ENCODE data around the gene STMN3.
"Not testable (repeated sequence)": the region's sequence is repeated elsewhere in the genome, so short reads cannot be mapped to it uniquely, and the experiment has no call there.

The STMN3 gene

DNA sequence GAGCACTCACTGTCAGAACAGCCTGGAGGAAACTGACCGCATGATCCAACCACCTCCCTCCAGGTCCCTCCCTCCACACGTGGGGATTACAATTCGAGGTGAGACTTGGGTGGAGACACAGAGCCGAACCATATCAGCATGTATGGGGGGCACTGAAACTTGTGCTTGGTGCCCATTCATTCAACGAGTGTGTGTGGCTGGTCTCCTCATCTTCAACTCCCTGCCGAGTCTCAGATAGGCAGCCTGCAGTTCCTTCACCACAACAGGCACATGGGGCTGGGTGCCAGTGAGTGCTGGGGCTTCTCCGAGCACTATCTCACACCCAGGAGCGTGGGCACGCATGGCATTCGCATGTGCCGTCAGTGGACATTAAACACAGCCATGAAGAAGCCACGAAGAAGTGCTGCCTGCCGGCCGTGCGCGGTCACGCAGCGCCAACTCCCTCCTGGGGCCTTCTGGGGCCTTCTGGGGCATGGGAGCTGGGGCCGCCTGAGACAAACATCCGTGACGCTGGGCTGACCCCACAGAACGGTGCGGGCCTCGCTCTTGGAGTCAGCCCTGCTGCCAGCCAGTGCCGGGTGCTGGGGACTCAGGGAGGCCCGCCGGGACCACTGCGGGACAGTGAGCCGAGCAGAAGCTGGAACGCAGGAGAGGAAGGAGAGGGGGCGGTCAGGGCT lies 4.2 kb upstream of the STMN3 start:
- DNase-seq, result no peak

DNA sequence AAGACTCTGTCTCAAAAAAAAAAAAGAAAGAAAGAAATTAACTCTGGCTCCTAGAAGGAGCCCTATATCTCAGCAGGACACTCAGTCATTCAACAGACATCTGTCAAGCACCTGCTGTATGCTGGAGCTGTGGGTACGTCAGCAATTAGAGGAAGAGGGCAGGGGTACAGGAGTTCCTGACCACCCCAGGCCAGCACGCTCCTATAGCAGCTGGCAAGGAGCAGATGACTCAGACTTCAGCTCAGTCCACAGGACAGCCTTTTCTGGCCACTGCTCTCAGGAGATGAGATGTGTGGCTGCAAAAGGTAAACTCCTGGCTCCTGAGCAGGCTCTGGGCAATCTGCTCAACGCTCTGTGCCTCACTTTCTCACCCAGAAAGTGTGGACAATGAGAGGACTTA lies 3.2 kb upstream of the STMN3 start:
- DNase-seq, result no peak

DNA sequence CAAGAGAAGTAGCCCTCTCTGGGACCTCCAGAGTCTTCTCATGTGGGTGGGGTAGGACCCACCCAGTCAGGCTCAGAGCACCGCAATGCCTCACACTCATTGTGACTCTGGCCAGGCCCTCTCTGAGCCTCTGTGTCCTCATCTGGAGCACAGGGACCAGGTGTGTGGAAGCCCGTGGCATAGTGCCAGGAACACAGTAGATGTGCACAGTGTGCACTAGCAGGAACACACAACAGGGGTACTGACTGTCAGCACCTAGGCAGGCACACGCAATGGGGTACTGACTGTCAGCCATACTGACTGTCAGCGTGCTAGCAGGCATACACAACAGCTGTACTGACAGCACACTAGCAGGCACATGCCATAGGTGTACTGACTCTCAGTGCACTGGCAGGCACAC lies 2.0 kb upstream of the STMN3 start:
- no peak for DNase-seq

DNA sequence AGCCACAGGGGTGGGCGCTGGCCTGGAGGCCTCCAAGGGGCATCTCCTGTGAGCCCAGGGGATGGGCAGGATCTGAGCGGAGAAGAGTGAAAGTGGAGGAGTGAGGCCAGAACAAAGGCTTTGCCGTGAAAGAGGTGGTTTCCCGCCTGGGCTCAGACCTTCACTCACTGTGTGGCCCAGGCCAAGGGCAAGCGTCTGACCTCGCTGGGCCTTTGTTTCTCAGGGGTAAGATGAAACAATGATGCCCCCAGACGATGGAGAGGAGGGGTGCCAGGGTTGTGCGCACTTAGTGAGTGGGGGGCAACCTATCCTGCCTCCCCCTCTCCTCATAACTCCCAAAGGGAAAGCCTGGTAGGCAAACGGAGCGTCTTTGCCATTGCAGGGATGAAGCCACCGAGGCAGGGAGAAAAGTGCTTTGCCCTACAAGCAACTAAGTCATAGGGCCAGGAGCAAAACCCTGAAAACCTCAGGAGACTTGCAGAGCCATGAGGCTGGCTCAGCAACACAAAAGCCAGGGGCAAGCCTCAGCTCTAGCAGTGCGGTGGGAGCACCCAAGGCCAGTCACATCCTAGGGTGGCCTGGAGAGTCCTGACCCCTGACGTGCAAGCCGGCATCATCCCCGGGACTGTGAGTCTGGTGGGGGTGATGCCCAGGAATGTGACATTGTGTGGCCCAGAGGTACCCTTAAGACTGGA lies 897 bp upstream of the STMN3 start:
- DNase-seq, result no peak

DNA sequence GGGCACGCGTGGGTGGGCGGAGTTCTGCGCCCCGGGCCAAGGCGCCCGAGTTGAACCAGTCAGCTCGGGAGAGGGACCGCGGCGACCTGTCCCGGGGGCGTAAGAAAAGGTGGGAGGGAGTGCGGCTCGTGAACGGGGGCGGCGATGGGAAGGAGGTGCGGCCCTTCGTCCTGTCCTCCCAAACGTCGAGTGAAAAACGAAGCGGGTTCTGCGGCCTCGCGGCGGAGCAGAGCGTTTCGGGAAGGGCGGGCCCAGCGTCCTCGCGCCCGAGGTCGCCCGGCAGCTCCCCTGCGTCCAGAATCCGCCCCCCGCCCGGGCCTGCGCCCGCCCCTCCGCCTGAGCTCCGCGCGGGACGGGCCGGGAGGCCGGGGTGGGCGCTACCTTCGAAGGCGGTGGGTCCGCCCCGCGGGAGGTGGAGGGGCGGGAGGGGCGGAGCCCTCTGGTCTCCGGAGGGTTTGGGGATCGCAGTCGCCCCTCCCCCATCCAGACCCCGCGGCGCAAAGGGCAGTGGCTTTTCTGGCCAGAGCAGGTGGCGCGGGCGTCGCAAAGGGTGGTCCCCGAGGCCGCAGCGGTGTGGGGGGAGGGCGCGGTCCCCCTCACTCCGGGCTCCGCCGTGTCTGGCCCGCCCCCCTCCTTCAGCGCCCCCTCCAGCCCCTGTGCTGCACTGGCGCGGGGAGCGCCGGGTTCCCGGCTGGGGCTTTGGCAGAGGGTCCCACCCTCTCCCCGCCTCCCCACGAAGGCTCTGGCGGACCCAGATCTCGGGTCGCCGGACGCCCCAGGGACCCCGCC lies 838 bp downstream of the STMN3 start:
- peak in 3 of 5 experiments; percentile 17 to 42 (median 40) for DNase-seq

DNA sequence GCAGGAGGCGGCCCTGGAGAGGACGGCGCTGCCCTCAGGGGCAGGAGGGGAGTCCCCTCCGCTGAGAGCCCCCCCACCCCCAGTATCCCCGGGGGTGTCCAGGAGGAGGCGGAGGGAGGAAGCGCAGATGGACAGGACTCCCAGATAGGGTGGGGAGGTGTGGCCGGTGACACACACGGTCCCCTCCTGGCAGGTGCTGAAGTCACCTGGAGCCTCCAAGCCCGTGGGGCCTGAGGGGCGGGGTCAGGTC lies 1.4 kb downstream of the STMN3 start:
- peak in 1 of 5 experiments; percentile 32 for DNase-seq

GRCh38 chr20:63650486-63650885 lies 2.7 kb downstream of the STMN3 start:
- not testable (repeated sequence) for DNase-seq

- no peak for DNase-seq
Measured at GRCh38 chr20:63648895-63649589, 4.2 kb downstream of the STMN3 start.

GRCh38 chr20:63648190-63648589 lies 5.0 kb downstream of the STMN3 start:
- no peak for DNase-seq

DNA sequence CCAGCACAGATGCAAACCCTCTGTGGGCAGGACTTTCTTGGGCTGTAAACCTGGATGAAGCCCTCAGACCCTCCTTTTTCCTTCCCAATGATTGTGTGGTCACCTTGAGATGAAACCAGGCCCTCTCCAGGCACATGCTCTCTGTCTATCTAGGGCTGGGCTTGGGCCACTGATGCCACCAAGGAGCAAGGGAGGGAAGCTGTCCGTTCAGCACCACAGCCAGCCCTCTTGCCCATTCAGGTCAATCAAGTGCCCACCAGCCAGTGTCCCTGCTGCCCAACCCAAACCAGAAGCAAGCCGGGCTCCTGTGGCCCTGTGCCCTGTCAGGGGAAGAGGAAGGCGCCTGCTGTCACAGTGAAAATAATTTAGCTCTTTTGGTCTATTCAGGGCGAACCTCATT lies 8.0 kb downstream of the STMN3 start:
- no peak for DNase-seq

GRCh38 chr20:63643946-63644345 lies 9.3 kb downstream of the STMN3 start:
- DNase-seq, result no peak

GRCh38 chr20:63643499-63643898 lies 9.7 kb downstream of the STMN3 start:
- DNase-seq, result no peak

GRCh38 chr20:63642527-63643247 lies 10.5 kb downstream of the STMN3 start:
- DNase-seq, result no peak

DNA sequence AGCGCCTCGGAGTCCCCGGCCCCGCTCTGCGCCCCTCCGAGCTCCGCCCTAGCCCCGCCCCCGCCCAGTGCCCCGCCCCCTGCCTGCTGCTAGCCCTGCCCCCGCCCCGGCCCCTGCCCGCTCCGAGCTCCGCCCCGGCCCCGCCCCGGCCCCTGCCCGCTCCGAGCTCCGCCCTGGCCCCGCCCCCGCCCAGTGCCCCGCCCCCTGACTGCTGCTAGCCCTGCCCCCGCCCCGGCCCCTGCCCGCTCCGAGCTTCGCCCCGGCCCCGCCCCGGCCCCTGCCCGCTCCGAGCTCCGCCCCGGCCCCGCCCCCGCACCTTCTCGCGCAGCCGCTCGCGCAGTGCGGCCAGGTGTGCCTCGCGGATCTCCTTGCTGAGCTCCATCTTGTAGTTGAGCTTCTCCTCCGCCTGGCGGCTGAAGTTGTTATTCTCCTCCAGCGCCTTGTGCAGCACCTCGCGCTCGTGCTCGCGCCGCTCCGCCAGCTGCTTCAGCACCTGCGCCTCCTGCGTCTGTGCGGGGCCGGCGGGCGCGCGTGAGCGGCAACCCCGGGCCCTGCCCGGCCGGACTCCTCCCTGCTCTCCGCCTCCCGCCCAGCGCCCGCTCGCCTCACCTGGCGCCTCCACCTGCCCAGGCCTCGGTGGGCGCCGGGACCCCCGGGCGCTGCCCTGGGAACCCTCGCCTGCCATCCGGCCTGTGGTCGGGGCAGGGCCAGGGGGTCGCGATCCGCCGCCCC lies 11.3 kb downstream of the STMN3 start:
- peak; percentile 95 to 99 (median 96) for DNase-seq

- DNase-seq, result peak in 3 of 5 experiments; percentile 41 to 77 (median 63)
Measured at GRCh38 chr20:63641146-63641791, 12.0 kb downstream of the STMN3 start.

DNA sequence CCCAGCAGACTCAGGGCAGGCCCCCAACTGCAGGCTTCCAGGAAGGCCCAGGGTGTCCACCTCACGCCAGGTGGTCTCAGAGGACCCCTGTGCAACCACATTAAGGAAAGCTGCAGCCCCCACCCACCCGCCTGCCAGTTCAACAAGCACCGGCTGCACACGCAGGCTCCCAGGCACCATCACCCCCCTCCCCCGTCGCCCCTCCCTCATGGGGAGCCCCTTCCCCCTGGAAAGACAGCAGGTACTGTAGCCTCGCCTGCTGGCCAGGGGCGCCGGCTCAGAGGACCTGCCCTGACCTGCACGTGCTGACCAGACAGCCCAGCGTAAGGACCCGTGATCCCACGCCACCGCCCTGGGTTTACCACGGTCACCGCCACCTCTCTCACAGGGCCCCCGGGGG lies 12.5 kb downstream of the STMN3 start:
- peak in 1 of 5 experiments; percentile 43 for DNase-seq

- no peak for DNase-seq
Measured at GRCh38 chr20:63640086-63640485, 13.1 kb downstream of the STMN3 start.

GRCh38 chr20:63639093-63639975 lies 13.9 kb downstream of the STMN3 start:
- DNase-seq, result peak in 4 of 5 experiments; percentile 32 to 94 (median 68)

DNA sequence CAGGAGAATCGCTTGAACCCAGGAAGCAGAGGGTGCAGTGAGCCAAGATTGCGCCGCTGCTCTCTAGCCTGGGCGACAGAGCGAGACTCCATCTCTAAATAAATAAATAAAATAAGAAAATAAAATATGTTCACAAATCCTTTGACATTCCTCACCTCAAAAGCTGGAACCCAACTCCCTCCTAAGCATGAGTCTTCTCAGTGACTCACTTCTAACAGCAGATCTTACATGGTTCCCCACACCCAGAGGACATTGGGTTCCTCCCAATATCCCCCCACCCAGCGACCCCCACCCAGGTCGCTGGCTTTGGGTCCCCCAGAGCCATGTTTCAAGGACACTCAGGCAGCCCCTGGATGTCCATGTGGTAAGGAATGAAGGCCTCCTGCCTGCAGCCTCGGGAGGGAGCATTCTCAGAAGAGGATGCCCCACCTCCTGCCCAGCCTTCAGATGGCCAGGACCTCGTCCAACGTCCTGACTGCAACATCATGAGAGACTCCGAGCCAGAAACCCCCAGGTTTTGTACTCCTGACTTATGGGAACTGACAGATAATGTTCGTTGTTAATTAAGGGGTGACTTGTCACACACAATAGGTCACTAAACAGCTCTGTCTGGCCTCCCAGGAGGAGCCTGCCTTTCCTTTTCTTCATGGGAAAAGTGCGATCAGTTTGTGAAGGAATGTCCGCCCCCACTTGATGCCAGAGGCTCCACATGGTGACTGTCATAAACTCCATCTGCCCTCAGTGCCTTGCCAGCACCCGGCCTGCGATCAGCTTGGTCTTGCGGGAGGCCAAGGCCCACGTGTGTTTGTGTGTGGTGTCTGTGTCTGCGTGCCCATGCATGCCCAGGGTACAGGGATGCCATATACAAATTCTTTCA lies 16.2 kb downstream of the STMN3 start:
- no peak for DNase-seq

All from T-helper 2 cell (primary cell).